Globus pallidus (tissue), 1 donor: ENCODE results near the gene C6.
"Not testable (repeated sequence)": the region's sequence is repeated elsewhere in the genome, so short reads cannot be mapped to it uniquely, and the experiment has no call there.

ENCODE experiments used
- DNase-seq: peaks from one replicate; pipeline ENCODE4 v3.0.0-alpha.2; 2015; ENCODE audit warnings: low spot score

The C6 gene

DNA sequence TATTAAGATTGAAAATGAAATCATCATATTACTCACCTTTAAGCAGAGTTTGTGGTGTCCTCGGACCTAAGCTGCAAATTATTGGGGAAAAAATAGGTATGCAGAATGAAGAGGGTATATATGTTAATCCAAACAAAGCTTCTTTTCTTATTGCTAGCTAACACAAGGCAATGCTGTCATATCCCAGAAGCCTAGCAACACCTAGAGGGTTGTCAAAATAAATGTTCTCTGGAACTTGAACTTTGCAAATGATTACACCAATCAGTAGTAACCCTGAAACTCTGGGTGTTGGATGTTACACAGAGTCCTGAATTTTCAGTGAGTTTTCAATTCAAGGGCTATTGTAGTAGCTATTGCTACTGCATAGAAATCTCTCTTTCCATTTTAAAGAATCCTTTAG, at the start of gene C6:
TSS of gene C6 (minus strand) at position 193 of the 400 bp plus-strand sequence. CDS start 10,302 bp downstream, outside the sequence.
- no peak for DNase-seq

DNA sequence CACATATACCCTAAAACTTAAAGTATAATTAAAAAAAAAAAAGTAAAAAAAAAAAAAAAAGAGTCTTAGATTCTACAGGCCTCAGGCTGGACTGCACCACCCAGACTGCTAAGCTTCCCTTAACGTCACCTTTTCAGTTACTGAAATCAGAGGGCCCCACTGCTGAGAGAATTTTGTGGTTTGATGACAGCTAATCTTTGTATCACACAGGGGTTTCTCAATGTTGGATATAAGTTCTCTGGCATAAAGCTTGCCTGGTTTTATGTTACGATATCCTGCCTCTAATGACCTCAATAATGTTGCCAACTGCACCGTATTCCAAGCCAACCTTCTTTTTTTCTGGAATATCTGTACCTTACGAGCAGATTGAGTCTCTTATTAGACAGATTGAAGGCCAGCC, 43.1 kb upstream of the C6 start:
- DNase-seq: no peak

DNA sequence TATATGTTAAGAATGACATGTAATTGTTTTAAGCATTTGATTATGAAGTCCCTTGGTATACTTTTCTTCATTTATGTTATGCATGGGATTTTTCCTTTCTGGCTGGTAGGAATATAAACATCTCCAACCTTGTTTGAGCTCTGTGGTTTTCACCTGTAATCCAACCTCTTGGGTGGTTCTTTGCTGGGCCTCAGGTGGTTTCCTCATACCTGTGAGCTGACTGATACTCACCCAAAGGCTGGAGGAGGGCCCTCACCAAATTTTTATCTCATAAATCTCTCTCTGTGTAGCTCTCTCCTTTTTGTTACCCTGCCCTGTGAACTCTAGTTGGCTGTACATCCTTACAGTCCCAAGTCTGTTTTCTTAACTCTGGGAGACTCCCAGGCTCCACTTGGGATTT, 39.8 kb upstream of the C6 start:
- no peak for DNase-seq

DNA sequence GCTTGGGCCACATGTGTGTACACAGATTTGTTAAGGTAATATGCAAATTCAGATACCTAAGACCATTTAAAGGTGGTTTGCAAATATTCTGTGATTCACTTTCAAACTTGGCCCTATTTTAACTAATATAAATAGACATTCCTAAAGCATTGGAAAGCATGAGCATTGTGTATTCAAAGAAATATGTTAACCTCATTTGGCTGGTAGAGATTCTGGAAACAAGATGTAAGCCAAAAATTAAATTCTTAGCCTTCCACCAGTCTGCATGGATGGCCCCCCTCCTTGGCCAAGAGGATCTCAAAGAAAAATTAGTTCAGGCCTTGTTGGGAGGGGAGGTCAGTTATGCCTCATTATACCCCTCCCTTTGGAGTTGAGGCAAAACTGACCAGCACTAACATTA, 38.7 kb upstream of the C6 start:
- no peak for DNase-seq

DNA sequence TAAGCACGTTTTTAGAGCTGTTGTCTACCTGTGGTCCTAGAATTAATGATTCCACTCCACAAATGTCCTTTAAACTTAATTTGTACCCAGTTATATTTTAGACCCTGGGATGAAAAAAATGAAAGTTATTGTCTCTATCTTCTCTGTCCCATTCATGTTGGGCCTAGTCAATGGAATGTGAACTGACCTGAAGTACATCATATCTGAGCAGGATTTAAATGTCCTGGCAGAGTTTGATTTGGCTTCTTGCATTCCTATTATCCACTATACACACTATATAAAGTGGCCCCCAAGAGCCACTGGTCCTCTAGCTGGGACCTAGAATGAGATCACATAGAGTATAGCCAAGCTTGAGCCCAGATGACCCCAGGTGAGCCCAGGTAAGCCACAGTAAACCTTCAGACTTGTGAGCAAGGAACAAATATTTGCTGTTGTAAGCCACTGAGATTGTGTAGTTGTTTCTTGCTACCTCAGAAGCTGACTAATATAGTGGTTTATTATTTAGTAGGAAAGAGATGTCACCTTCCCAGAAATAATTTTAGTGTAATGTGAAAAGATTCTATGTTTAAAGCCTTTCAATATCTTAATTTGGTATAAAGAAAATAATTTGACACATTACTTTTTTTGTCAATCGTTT, 37.1 kb upstream of the C6 start:
- no peak for DNase-seq

DNA sequence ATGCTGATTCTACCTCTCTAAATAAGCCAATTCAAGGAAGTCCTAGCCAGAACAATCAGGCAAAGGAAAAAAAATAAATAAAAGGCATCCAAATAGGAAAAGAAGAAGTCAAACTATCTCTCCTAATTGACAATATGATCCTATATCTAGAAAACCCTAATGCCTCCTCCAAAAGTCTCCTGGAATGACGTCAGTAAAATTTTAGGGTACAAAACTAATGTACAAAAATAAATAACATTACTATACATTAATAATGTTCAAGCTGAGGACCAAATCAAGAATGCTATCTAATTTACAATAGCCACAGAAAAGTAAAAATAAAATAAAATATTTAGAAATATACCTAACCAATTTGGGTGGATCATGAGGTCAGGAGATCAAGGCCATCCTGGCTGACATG, 33.8 kb upstream of the C6 start:
- no peak for DNase-seq

DNA sequence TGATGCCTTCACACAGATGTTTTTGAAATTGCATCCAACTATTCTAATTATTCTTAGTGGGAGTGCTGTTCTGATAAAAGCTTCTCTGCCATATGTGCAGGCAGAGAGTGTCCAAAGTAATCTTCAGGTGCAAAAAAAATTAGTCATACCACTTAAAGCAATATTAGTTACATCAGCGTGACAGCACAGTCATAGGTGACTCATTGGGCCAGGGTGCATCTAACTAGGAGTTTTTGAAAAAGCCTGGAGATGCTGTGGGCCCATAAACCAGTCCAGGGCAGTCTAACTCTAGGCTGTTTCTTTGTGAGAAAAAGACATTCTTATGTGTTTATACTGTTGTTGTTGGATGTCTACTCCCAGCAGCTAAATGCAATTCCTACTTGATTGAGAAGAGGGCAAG, 33.0 kb upstream of the C6 start:
- DNase-seq: no peak

DNA sequence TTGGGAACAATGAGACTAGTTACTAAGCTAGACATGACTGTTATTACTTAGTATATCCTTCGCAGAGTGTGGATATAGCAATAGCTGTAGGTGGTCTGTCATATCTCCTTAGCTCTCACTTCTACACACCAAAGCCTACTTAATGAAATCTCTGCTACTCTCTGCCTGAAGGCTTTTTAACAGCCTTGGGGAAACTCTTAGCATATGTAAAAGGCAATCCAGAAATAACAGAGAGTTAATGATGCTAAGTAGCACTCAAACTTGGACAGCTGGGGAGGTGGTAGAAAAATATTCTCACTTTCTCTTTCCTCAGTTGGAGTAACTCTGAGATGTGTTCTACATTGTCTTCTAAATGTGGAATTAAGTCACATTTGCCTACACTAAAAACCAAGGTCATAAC, 30.2 kb upstream of the C6 start:
- no peak for DNase-seq

DNA sequence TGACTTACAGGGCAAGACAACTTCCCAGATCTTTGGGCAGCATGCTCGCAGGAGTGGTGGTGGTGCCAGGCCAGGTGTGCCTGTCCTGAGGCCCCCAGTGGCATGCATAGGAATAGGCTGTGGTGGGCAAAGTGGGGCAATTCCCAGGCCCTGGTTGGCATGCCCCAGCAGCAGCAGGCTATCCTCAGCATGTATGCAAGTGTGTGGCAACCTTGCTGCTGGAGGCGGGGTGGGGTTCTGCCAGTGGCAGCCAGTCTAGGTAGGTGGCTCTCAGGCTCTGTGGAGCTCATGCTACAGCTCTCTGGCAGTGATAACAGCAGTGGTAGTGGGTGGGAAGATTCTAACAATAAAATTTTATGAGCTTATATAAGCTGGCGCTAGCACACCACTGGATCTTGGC, 27.7 kb upstream of the C6 start:
- DNase-seq: no peak

DNA sequence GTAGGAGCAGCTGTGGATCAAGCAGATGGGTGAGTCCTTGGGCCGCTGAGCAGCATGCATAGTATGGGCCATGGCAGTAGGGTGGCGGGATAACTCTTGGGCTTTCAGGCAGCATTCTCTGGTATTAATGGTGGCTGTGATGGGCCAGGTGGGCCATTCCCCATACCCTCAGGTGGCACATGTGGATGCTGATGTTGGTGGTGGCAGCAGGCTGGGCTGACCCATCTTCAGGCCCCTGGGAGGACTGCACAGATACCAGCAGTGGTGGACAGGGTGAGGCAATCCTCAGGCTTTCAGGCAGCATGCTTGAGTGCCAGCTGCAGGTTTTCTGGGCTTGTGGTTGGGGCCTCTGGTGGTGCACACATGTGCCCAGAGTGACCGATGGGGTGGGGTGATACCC, 27.1 kb upstream of the C6 start:
- no peak for DNase-seq

DNA sequence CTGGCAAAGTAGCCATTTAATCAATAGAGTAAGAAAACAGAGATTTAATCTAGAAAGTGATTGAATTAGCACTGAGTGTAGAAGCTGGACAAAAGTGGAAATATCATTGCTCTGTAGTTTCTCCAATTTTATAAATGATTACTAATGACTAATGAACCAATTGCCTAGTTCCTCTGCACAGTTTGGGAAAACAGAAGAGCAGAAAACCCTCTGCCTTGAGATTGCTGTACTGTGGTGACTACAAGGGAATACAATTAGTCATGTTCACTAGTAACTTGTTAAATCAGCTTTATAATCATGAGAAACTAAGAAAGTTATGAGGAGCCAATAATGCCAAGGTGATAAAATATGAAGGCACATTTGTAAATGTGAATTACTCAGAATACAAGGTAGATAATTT, 21.1 kb upstream of the C6 start:
- no peak for DNase-seq

DNA sequence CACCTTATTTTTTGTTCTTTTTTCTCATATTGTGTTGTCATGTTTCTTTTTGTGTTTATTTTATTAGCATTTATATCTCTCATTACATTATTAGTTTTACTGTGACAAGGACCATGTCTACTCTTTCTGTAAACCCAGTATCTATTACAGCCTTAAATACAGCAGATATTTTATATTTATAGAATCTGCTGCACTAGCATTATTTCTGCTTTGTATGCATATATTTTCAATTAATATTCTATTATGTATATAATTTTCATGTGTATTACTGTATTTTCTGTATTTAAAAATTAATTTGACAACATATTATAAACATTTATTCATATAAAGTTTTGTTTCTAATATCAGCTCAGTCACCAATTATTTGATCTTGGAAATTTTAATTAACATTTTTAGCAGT, 19.5 kb upstream of the C6 start:
- no peak for DNase-seq

DNA sequence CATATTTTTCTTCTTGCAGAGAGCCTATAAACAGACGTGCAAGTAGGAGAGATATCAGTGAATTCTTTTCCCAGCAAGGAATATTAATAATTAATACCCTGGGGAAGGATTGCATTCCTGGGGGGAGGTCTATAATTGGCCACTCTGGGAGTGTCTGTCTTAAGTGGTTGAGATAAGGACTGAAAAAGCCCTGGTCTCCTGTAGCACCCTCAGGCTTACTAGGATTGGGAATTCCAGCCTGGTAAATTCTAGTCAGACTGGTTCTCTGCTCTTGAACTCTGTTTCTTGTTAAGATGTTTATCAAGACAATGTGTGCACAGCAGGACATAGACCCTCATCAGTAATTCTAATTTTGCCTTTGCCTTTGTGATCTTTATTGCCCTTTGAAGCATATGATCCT, 16.9 kb upstream of the C6 start:
- not testable (repeated sequence) for DNase-seq

DNA sequence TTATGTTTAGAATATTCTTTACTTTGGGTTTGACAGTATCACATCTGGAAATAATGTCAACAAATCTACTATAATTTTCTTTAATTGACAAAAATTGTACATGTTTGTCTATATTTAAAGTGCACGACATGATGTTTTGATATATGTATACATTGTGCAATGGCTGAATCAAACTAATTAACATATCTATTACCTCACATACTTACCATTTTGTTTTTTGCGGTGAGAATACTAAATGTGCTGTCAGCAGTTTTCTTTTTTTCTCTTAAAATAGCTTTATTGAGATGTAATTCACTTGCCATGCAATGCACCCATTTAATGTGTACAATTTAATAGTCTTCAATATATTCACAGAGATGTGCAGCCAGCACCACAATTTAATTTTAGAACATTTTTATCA, 10.6 kb upstream of the C6 start:
- DNase-seq: no peak

DNA sequence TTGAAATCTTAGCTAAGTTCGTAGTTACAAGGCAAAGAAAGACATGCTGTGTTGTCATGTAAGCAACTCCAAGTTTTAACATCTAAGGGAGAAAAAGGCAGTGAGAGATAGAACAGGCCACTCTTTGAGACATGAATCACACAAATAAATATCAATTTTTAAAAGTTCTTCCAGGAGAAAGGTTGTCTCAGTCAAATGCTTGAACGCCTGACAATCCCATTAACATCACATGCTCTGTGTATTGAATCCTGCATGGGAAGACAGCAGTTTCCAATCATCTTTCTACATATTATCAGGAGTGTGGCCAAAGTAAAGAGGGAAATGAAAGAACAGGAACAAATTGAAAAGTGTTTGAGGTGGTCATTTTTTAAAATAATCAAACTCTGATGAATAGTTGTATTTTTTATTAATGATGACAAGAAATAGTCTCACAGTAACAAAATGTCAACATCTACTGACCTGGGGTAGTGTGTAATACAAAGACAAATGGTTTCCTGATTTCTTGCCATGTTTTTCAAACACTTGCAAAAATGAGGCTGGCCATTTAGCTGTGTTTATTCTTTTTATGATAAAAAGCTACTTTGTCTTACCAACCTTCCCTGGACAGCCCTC, 6.4 kb upstream of the C6 start:
- peak; percentile 5 for DNase-seq

DNA sequence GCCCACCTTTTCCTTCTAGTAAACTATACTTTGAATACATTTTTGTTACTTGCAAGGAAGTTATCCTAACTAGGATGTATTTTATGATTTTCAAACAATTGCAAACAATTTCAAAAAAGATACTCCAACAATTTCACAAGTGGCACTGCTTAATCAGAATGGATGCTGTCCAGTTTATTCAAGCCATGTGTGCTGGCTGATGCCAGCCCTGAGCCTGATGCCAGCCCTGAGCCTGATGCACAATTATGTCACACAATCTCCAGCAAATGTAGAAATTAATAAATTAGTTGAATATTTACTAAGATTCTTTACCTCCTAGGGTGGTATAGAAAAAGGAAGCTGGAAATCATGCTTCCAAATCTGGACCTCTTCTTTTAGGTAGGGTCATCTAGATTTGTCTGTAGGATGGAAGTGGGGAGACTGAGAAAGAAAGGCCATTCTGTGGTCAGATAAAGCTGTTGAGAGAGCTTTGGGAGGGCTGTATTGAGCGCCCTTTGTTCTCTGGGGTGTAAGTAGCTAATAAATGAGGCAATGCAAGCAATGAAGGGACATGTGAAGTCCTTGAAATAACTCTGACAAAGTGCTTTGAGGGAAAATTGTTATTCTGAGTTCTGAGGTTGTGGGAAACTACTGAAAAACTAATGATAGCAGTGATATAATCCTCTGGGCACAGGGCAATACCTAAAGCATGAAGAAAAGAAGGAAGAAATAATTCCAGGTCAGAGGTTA, 5.8 kb upstream of the C6 start:
- no peak for DNase-seq

DNA sequence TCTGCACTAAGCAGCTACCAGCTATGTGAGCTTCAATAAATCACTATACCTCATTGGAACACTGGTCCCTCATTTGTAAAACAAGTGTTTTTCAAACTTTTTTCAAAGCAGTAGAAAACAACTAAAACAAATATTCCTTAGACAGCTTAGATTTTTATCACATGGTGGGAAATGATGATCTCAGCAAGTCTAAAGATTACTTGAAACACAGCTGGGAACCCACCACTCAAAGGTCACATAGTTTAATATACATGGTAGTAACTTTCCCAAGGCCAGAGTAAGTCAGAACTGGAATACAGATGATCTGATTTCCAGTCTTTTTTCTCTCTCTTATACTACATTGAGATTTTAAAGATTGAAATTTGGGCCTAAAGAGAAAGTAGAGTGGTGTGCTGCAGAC, 850 bp upstream of the C6 start:
- no peak for DNase-seq

DNA sequence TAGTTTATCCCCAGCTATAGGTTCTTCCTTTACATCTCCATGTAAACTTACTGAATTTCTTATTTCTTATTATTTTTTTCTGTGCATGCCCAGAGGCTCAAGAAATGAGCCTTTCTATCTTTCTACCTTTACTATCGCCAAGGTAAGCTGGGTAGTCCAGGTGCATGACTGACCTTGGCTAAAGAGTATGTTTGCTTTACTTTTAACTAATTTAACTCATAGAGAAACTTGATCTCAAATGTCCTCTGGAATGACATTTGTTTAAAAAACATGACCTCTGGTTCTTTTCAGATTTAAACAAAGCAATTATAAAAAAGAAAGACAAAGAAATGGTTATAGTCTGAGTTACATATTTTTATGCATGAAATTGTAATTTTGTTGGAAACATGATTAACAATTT, 397 bp downstream of the C6 start:
- DNase-seq: no peak

DNA sequence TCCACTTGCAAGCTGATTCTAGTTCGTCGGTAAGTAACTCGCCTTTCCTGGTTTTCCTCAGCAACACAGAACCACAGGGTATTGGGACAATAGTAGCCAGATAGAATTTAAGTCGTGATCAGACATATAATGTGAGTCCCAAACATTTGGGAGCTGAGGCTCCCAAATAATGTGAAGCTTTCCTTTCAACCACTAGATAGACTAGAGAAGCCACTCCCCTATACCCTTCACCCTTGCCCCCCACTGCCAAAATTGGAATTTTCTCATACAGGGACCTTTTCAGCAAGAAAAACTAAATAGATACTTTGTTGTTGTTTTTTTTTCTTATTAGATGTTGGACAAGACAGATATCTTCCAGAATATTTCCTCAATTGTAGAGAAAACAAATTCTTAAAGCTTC, 1.9 kb downstream of the C6 start:
- DNase-seq: no peak

DNA sequence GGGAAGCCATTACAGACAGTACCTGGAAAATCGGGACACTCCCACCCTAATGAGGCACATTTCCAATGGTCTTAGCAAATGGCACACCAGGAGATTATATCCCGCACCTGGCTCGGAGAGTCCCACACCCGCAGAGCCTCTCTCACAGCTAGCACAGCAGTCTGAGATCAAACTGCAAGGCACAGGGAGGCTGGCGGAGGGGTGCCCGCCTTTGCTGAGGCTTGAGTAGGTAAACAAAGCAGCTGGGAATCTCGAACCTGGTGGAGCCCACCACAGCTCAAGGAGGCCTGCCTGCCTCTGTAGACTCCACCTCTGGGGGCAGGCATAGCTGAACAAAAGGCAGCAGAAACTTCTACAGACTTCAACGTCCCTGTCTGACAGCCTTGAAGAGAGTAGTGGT, 7.9 kb downstream of the C6 start:
- not testable (repeated sequence) for DNase-seq

DNA sequence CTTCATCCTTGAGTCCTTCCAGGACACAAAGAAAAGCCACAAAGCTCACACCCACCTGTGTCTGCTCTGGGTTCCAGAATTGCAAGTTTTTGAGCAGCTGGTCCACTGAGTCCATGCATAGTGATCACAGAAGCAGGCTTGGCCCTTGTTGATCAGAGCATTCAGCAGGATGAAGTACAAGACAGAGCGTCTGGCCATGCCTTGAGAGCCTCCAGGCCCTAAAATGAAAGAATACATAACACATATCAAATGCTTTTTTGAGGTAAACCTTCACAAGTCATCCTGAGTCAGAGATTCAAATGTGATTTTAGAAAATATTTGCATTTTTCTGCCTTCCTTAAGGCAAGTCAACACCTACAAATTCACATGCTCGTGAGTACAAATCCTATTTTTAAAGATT, 10.3 kb downstream of the C6 start:
- no peak for DNase-seq

DNA sequence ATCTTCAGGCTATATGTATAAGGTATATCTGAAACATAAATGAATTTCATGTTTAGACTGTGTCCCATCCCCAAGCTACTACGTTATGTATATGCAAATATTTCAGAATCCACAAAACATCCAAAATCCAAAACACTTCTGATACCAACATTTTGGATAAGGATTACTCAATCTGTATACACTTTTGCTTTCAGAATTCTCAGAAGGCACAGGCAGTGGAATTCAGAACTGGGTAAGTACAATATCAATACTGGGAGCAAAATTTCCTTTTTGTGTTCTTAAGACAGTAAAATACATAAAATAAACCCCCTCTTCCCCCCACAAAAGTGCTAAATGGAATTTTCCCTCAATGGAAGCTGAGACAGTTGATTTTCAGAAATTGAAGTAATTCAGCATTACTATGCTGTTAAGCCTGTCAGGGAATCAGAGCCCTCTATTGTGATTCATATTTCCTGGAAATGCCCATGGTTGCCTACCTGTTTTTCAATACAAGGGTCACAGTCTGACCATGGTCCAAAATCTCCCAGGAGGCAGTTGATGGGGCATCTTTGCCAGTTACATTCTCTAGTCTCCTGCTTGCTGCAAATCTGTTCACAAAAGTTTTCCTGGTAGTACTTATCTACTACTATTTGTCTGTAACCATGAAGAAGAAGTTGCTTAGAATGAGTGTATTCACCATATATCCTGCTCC, 12.1 kb downstream of the C6 start:
- DNase-seq: no peak

DNA sequence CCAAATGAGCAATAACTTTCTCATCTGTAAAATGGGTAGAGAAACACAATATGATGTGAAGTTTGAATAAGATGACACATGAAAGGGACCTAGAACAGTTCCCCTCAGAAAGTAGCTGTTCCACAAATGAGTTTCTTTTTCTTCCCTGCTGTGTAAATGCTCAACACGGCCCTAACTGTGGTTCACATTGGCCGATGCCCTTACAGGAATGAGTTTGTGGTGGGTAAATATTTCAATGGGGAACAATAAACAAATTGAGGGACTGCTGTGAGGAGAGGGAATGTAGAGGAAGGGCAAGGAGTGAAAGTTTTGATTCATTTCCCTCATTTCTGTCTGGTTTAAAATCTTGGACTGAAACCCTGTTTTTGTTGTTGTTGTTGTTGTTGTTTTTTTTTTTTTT, 12.8 kb downstream of the C6 start:
- DNase-seq: no peak
